ENCODE data around the gene KCNK1.

The KCNK1 gene

DNA sequence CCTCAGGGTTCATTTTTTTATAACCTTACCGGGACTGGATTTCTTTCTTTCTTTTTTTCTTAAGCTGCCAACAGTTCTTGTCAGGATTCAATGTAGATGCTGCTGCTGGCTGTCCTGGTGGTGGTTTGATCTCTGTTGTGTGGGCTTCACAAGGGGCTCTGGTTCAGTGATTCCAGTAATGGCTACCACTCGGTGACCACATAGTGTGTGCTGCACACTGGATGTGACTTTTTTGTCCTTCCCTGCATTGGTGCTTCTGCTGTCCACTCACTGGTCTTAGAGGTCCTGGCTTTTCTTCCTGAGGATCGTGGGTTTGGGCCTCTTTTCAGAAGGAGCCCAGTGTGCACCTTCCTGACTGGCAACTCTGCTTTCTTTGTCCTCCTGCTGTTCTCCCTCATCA lies 18.5 kb downstream of the KCNK1 start:
- TF ChIP-seq CTCF (IDR thresholded peaks at IDR 0.05; ENCODE audit: insufficient read depth, low read depth, low read length, missing control alignments): no peak
- DNase-seq (ENCODE audit: low read depth): no peak
- no peak overlapping the region for H3K4me3 ChIP-seq (ENCODE audit: low read length)

DNA sequence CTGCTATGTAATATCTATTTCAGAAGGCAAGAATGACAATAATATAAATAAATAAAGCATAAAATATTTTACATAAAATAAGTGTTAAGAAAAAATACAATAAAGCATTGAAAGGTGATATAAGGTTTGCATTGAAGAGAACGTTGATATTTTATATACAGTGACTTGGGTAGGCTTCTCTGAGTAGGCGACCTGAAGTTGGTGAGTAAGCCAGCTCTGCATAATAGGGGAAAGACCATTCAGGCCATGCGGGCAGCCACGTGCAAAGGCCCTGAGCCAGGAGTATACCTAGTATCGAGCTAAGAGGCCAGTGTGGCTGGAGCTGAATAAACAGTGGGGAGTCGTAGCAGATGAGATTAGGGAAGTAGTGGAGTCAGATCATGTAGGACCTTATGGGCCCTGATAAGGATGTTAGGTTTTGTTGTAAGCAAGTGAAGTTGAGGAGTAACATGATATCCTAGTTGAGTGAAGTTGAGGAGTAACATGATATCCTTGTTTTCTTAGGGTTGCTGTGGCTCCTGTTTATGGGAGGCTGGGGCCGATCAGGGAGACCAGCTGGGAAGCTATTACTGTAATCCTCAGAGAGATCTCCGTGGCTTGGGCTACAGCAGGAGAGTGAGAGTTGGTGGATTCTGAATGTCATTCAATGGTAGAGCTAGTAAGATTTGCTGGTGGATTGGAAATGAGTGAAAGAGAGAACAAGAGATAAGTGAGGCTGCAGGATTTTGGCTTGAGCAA lies 22.0 kb downstream of the KCNK1 start:
- DNase-seq (ENCODE audit: low read depth): no peak
- H3K4me3 ChIP-seq (ENCODE audit: low read length): no peak overlapping the region
- TF ChIP-seq CTCF (IDR thresholded peaks at IDR 0.05; ENCODE audit: insufficient read depth, low read depth, low read length, missing control alignments): no peak

DNA sequence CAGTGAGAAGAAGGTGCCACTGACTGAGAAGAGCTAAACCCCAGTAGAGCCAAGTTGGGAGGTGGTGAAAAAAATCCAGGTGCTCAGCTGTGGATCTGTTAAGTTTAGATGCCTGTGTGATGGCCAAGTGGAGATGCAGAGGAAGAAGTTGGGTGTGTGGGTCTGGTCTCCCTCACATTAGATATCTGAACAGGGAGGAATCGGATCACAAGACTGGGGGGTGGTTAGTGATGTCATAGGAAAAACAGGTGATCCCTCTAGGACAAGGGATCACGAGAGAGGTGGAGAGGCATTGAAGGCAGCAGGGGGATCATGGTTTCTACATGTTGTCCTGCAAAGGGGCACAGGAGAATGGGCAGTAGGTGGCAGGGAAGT lies 22.6 kb downstream of the KCNK1 start:
- no peak overlapping the region for H3K4me3 ChIP-seq (ENCODE audit: low read length)
- TF ChIP-seq CTCF (IDR thresholded peaks at IDR 0.05; ENCODE audit: insufficient read depth, low read depth, low read length, missing control alignments): no peak
- no peak for DNase-seq (ENCODE audit: low read depth)

DNA sequence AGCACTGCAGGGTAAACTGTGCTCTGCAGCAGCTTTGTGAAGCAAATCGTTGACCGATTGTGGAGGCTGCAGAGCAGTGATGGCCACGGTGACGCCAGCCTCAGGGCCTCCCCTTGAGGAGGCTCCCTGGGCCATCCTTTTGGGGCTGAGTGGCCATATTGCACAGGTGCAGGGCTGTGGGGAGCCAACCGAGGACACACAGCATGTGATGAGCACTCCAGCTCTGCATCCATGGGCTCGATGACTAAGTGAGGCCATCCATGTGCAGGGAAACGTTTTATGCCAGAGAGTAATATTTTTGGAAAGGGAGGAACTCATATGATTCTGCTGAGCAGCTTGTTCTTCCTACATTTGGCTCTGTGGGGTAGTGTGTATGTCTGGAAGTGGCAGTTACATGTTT lies 24.6 kb downstream of the KCNK1 start:
- no peak overlapping the region for H3K4me3 ChIP-seq (ENCODE audit: low read length)
- DNase-seq (ENCODE audit: low read depth): no peak
- TF ChIP-seq CTCF (IDR thresholded peaks at IDR 0.05; ENCODE audit: insufficient read depth, low read depth, low read length, missing control alignments): no peak

DNA sequence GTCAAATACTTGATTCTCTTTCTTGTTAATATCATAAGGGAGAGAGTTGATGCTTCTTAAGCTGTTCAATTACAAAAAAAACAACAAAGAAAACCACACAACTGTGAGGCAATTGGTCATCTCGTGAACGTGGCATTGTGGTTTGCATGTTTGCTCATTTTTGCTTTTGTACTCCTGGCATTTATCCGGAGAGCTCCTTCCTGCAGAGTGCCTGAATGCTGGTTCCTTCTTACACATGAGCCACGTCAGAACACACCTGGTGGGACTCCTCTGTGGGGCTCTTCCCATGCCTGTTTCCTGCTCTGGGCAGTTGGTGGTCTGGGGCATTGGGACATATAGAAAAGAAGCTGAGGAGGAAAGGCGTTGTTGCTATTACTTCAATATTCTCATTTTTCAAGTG lies 25.7 kb downstream of the KCNK1 start:
- DNase-seq (ENCODE audit: low read depth): no peak

DNA sequence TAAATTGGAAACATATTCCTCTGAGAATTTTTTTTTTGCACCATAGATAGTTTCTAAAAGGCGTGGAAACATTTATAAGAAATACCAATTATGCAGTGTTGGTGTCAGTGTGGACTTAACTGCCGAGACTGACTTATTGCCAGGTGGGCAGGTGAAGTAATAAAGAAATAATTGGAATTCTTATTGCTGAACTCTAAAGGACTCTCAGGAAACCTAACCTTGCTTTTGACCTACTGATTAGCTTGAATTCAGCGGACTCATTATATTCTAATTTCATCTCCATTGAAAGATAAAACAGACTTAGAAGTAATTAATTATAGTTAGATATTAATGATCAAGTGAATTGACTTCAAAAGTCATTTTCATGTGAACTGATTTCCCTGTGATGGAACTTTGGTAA lies 26.3 kb downstream of the KCNK1 start:
- no peak for DNase-seq (ENCODE audit: low read depth)
- TF ChIP-seq CTCF (IDR thresholded peaks at IDR 0.05; ENCODE audit: insufficient read depth, low read depth, low read length, missing control alignments): no peak
- H3K4me3 ChIP-seq (ENCODE audit: low read length): no peak overlapping the region

More for the DNA sequence above, 25.7 kb downstream of the KCNK1 start:
- no peak for TF ChIP-seq CTCF (IDR thresholded peaks at IDR 0.05; ENCODE audit: insufficient read depth, low read depth, low read length, missing control alignments)
- H3K4me3 ChIP-seq (ENCODE audit: low read length): no peak overlapping the region

DNA sequence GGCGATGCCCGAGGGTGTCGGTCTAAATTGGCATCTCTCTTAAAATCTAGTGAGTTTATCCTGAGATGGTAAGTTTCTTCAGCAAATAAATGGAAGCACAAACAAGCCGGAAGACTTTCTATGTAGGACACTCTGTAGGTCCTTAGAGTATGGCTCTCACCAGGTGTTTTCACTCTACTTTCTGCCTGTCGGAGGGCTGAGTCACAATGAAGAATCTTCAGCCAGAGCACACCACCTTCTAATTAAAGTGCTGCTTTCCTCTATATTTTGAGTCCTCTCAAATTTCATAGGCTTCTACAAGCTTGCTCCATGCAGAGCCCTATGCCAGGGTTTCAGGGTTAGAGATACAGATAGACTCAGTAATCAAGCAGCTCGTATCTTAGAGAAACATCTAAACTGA lies 27.1 kb downstream of the KCNK1 start:
- H3K4me3 ChIP-seq (ENCODE audit: low read length): no peak overlapping the region
- no peak for TF ChIP-seq CTCF (IDR thresholded peaks at IDR 0.05; ENCODE audit: insufficient read depth, low read depth, low read length, missing control alignments)
- DNase-seq (ENCODE audit: low read depth): no peak
